ENCODE measurements around the gene COL5A2.

Gene COL5A2

GRCh38 chr2:189095101-189095500 is 84.5 kb downstream of the COL5A2 start:
- no peak for DNase-seq

GRCh38 chr2:189092936-189093335 is 86.6 kb downstream of the COL5A2 start:
- DNase-seq, result no peak

GRCh38 chr2:189091253-189091652 is 88.3 kb downstream of the COL5A2 start:
- DNase-seq, result no peak

DNA sequence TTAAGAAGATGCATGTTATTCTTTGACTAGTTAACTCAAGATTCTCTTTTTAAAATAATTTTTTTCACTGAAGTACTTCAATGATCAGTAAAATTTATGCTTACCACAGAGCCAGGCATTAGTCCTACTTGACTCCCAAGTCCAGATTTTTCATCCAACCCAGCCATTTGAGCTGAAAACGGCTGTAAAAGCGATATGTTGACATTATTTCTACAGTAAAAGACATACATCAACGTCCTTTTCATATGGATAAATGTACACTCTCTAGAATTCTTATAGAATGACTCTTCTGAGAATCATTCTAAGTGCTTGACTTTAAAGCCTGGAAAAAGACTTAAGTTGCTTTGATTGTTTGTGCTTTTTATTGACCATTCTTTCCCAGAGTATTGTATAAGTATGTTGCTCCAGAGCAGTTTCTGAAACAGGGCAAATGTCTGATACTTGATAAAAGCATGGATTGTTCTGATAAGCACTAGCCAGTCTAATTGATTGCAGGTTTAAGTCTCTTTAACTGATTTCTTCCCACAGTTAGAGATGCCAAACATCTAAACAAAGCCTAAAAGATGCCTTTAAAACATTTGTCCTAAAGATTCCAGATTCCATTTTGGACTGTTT is 90.9 kb downstream of the COL5A2 start:
- DNase-seq, result no peak

- no peak for DNase-seq
These were observed 92.9 kb downstream of the COL5A2 start for GRCh38 chr2:189086710-189087109.

DNA sequence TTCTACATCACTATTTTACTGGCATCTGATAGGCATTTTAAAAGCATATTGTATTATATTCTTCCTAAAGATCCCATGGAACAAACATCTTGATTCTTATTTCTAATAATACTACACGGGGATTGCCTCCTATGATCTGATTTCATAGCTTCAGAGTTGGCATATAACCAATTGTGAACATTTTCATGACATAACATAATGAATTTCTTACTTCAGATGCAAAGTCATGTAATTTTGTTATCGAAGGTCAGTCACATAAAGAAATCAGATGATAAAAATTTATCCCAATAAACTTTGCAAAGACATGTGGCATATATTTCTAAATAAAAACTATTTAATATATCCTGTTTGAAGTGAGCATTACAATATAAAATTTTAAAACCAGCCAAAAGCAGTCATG is 93.3 kb downstream of the COL5A2 start:
- no peak for DNase-seq

- no peak for DNase-seq
These were observed 96.0 kb downstream of the COL5A2 start for GRCh38 chr2:189083606-189084005.

DNA sequence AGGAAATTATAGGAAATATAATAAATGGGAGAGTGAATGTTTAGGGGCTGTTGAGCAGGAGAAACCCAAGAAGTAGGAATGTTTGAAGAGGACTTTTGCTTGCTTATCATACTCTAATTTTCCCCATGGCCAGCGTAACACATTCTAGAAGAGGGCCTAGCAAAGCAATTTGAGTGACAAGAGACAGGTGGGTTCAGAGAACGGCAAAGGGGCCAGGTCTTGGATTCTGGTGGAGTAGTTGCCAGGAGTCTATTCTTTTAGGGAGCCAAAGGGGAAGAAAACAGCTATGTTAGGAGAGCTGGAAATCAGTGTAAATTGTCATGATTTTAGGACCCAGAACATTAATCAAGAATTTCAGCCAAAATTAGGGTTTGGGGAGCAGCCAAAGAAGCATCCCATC is 96.5 kb downstream of the COL5A2 start:
- no peak for DNase-seq

DNA sequence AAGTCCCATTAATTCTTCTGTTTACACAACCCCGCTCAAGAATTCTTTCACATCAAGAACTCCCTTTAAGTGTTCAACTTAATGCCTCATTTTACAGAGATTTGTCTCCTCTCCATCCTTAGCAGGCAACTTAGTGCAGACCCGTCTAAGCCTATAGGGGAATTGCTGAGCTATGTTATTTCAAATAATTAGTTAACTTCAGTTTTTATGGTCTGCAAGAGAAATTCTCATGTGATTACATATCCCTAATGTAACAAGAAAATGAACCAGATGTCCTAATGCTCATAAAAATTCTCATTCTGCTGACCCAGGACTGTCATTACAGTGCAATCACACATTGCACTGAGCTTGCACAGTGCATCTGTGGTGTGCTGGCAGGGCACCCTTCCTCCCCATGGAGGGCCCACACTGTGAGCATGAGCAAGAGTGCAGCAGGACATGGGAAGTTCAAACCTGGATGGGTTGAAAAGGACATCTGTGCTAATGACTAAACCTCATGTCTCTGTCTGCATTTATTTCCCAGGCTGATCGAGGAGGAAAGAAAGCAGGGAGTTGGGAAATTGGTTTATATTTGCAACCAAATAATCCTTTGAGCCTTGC is 97.1 kb downstream of the COL5A2 start:
- DNase-seq, result no peak

GRCh38 chr2:189076572-189076971 is 103.0 kb downstream of the COL5A2 start:
- DNase-seq, result no peak

DNA sequence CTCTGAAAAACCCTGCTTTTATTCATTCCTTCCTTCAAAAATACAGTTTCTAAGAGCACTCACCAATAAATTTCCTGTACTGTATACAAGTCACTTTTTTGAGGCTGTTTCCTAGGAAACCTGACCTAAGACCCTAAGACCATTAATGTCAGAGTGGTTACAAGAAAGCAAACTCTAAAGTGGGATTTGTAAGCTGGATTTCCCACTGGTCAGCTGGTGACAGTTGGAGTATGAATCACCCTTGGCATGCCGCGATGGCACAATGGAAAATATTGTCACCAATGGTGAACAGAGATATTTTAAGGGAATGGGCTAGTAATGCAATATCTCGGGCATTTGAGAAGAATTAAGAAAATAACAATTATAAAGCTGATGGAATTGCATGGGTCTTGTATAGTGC is 103.4 kb downstream of the COL5A2 start:
- DNase-seq, result no peak

GRCh38 chr2:189074506-189074905 is 105.1 kb downstream of the COL5A2 start:
- DNase-seq, result no peak

DNA sequence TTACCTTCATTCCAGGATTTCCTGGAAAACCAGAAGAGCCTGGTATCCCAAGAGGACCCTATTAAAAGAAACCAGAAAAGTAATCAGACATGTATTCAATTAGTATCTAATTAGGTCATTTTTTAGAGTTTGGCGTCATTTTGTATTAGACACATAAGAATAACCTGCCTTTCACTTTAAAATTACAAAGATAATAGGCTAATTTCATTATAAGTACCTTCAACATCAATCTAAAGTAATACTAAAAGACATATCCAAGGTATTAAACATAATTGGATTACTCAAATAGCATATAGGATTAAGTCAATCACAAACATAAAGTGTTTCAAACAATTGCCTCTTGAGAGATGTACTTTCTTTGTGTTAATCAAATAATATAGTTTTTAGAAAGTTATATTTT is 107.5 kb downstream of the COL5A2 start:
- no peak for DNase-seq

DNA sequence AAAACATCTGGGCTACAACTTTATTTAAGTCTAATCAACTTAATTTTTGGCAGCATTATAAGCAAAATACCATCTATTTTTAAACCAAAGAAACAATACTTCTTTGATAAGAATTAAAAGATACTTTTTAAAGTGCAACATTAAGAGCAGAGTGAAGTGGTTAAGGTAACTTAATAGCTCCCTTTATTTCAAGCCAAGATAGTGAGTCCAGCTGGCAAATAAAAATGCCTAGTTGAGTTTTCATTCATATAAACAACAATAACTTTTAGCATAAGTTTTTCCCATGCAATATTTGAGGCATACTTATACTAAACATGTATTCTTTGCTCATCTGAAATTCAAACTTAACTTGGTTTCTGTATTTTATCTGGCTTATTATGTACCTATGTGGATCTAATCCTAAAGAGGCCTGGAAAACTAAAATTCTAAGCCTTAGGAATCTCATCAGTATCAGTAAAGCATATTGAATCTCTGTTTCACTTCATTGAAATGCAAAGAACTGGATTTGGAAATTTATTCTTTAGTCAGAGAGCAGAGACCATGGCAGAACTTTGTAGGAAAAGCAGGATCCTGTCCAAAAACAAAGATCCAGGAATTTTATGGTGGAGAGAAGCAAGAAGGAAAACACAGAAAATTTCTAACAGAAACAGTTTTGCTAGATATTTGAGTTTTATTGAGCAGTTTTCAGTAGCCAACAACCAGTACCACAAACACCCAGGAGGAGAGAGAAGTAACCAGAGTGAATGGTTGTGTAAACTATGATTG is 109.5 kb downstream of the COL5A2 start:
- DNase-seq, result no peak

DNA sequence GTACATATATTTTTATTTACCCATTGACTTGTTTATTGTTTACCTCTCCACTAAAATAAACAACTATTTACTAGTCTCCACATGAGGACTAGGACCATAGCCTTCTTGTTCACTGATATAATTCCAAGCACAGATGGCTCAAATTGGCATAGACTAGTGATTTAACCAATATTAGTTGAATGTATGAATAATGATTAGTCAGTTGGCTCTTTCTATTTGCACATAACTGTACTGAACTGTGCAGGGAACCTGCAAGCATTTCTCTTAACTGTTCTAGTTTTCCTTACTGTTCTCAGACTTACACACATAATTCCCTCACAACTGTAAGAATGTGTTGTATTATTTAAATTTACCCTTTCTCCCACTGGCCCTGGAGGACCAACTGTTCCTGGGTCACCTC is 113.5 kb downstream of the COL5A2 start:
- no peak for DNase-seq

DNA sequence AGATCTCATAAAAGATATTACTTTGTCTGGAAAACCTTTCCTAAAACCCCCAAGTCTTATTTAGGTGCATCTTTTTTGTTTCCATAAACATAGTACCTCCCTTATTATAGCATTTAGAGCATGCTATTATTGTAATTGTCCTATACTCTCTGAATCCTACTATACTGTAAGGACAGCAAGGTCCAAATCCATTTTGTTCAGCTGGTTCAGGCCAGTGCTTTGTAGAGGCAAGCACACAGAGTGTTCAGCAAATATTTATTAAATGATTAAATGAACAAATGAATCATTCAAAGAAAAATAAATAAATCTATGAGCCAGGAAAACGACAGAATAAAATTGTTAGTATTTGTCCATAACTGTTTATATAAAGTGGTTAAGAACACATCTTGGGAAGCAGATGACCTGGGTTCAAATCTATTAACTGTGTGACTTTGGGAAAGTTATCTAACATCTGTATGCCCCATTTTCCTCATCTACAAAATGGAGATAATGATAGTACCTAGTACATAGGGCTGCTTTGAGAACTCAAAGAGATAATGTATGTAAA is 119.4 kb downstream of the COL5A2 start:
- peak; percentile 50 for DNase-seq

GRCh38 chr2:189057316-189057715 is 122.2 kb downstream of the COL5A2 start:
- DNase-seq, result no peak

GRCh38 chr2:189056200-189057106 is 123.1 kb downstream of the COL5A2 start:
- no peak for DNase-seq

- DNase-seq, result no peak
These were observed 129.3 kb downstream of the COL5A2 start for GRCh38 chr2:189050165-189050712.

DNA sequence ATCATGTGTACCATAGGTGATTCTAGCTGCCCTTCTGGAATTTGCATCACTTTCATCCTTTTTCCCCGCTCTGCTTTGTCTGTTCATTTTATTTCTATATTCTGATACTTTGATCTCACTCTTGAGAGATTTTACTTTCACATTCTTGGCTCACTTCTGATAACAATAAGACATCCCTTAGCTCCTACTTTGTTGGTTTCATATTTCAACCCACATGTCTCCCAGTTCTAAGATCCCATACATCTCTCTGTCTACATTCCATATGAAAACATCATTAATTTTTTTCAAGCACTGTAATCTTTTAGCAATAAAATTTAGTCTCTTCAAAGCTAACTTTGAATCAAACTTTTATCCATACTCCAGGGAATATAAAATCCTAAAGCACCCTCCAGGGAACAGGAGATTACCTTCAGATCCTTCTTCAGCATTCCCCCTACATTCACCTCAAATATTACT is 129.8 kb downstream of the COL5A2 start:
- DNase-seq, result no peak

- no peak for DNase-seq
These were observed 131.4 kb downstream of the COL5A2 start for GRCh38 chr2:189048189-189048588.

DNA sequence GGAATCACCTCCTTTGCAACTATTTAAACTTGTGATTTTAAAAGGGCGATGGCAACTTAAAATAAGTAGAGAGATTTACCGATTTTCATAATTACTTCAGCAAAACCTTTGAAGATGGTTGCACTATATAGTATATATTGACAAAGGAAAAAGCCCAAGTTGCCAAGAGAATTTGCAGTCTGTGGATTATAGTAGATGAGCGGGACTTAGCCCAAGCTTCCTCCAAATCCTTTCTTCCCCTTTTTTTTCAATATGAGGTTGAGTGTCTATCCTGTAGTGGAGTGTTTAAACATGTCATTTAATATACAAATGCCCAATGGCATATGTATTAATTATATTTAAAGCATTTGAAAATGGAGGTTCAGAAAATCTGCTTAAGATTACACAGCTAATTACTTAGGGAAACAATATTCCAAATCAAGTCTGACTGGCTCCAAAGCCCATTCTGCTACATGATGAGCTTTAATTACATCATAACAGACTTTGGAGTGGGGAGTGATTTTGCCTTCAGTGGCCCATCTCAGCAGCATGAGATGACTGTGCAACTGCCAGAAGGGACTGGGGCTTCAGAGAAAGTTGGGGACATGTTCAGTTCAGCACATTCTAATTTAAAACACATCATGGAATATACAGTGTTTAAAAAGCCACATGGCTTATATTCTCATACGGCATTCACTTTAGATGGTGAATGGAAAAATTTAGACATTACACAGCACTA is 132.2 kb downstream of the COL5A2 start:
- no peak for DNase-seq

Measured in NCI-H774 (cell line).